HepG2 (cell line): ENCODE data around the gene KCNK10. TPM values are rescaled to one million over a fixed set of nuclear protein-coding genes. Genes with fewer than 3 reads are reported as not detected.

ENCODE experiments used
- ARID4A ChIP-seq: sonication (generic); formaldehyde crosslinking; IDR thresholded peaks from 2 replicates; pipeline ENCODE4 v1.5.0; 2020; ENCODE audit warnings: mild to moderate bottlenecking, missing genetic modification reagents, borderline replicate concordance
- CEBPG ChIP-seq: IDR thresholded peaks from 2 replicates; pipeline ENCODE4 v1.6.1; 2016
- HOXA3 ChIP-seq: sonication (generic); formaldehyde crosslinking; IDR thresholded peaks from 2 replicates; pipeline ENCODE4 v1.5.0; 2020; ENCODE audit warnings: missing genetic modification reagents
- TSC22D2 ChIP-seq: sonication (generic); formaldehyde crosslinking; IDR thresholded peaks from 2 replicates; pipeline ENCODE4 v1.5.1; 2020; ENCODE audit warnings: missing genetic modification reagents, mild to moderate bottlenecking, borderline replicate concordance
- WIZ ChIP-seq: sonication (generic); formaldehyde crosslinking; IDR thresholded peaks from 2 replicates; pipeline ENCODE4 v1.5.1; 2020; ENCODE audit warnings: mild to moderate bottlenecking, missing genetic modification reagents
- ZBTB21 ChIP-seq: sonication (generic); formaldehyde crosslinking; IDR thresholded peaks from 2 replicates; pipeline ENCODE4 v1.4.0; 2020; ENCODE audit warnings: missing genetic modification reagents
- ZNF326 ChIP-seq: sonication (generic); formaldehyde crosslinking; IDR thresholded peaks from 2 replicates; pipeline ENCODE4 v1.4.0; 2020; ENCODE audit warnings: missing genetic modification reagents, borderline replicate concordance
- ZNF432 ChIP-seq: sonication (generic); formaldehyde crosslinking; IDR thresholded peaks from 2 replicates; pipeline ENCODE4 v1.5.0; 2020; ENCODE audit warnings: missing genetic modification reagents, mild to moderate bottlenecking, borderline replicate concordance
- polyA plus RNA-seq, 8 experiments: library from polyadenylated mRNA; depleted of rRNA in 3 of 8; stranded (reverse) in 7 of 8; unstranded in 1 of 8; fragments of >200 nt; fragmentation: Illumina TruSeq in 4 of 8; extraction: Trizol in 4 of 8; gene quantifications; 2 replicates each; pipeline versions ENCODE4 v1.2.1 to v1.2.3, GENCODE V29; 2011 to 2016; ENCODE audit warnings: low read depth in 4 of 8, missing spikeins in 1 of 8, mixed read lengths in 1 of 8; ENCODE audit not compliant: insufficient read depth in 1 of 8
- total RNA-seq, 5 experiments: library from RNA; depleted of rRNA; stranded (reverse); fragments of >200 nt; fragmentation: Illumina TruSeq; extraction: Trizol; gene quantifications; 2 replicates each; pipeline ENCODE4 v1.2.3, GENCODE V29; 2016; ENCODE audit warnings: low read depth in 1 of 5
- TF ChIP-seq, protein P1 (sequence below): sonication (generic); formaldehyde crosslinking; IDR thresholded peaks from 2 replicates; pipeline ENCODE4 v1.9.0; 2021; ENCODE audit warnings: missing genetic modification reagents, borderline replicate concordance

Gene KCNK10
- total and polyA plus RNA-seq, 2 of the 13 experiments (the other 11 are each of a cell fraction or from before 2014, with no cell fraction given): not detected

DNA sequence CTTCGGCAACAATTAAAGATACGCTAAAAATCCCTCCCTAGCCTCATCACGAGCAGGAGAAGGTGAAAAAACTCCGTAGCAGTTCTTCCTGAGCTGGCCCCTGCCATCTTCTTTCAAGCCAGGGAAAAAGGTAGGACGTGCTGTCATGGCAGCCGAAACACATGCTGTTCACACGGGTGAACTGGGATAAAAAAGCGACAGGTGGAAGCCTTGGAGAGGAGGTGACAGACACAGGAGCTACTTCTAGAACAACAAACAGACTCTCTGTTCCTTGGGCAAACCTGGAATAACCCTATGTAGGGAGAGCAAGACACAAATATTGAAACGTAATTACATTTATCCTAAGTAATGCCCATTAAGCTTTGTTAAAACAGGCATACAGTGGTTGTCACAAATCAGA lies 81.3 kb downstream of the KCNK10 start (continued):
- TF ChIP-seq ARID4A (CRISPR knock-in tag) (no peak), CEBPG (CRISPR knock-in tag) (no peak), HOXA3 (no peak), ZBTB21 (CRISPR knock-in tag) (no peak), TSC22D2 (no peak), ZNF432 (CRISPR knock-in tag) (no peak), ZNF326 (CRISPR knock-in tag) (no peak), WIZ (CRISPR knock-in tag) (no peak)
- TF ChIP-seq, protein P1, sequence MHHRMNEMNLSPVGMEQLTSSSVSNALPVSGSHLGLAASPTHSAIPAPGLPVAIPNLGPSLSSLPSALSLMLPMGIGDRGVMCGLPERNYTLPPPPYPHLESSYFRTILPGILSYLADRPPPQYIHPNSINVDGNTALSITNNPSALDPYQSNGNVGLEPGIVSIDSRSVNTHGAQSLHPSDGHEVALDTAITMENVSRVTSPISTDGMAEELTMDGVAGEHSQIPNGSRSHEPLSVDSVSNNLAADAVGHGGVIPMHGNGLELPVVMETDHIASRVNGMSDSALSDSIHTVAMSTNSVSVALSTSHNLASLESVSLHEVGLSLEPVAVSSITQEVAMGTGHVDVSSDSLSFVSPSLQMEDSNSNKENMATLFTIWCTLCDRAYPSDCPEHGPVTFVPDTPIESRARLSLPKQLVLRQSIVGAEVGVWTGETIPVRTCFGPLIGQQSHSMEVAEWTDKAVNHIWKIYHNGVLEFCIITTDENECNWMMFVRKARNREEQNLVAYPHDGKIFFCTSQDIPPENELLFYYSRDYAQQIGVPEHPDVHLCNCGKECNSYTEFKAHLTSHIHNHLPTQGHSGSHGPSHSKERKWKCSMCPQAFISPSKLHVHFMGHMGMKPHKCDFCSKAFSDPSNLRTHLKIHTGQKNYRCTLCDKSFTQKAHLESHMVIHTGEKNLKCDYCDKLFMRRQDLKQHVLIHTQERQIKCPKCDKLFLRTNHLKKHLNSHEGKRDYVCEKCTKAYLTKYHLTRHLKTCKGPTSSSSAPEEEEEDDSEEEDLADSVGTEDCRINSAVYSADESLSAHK: no peak
